Stimulated activated CD4-positive, alpha-beta T cell treated with anti-CD3 and anti-CD28 coated beads, TNF-alpha, amount 100 ng/mL, for 24 hours (primary cell): Measurements from ENCODE around the gene KRT39.
"Not testable (repeated sequence)": the region's sequence is repeated elsewhere in the genome, so short reads cannot be mapped to it uniquely, and the experiment has no call there.

Source experiments
- DNase-seq, 3 experiments: peaks; one replicate each; pipeline ENCODE4 v3.0.0-alpha.2; 2020; ENCODE audit warnings: low read depth in 3 of 3

Gene KRT39

DNA sequence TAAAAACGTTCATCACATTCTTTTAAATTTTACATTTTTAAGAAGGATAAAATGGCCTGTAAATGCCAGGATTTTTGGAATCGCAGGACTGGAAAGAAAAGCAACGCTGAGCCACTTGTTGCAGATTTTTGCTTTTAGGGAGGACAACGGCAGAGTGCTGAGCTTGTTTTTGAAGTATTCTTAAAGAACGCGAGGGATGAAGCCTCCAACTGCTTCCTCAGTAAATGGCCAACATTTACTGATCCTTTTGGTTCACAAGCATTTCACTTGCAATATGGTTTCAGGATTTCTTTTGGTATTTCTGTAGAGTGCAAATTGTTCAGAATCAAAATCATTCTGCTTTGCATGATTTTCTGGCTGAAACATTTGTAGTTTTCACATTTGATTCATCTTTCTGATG, 26.5 kb downstream of the KRT39 start:
- no peak for DNase-seq

GRCh38 chr17:40938981-40939380, 27.8 kb downstream of the KRT39 start:
- no peak for DNase-seq

DNA sequence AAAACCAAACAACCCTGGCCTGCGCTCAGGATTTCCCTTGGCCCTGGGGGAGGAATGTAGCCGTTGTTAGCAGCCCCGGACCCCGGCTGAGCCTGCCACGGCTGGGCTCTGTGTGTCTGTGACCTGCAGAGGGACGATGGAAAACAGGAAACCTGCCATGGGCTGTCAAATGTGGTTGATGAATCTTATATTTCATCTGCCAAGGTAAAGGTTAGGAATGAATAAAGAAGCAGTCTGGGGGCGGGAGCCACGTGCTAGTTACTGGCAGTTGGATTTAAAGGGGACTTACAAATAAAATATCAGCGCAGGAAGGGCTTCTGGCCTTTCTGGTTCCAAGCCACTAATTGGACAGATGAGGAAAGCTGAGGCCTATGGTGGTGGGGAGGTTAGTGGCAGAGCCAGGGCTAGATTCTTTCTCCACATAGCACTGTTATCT, 29.3 kb downstream of the KRT39 start, which contains the start of gene KRT23:
TSS of gene KRT23 (minus strand) at position 263 of the 436 bp plus-strand sequence. CDS start 1,043 bp downstream, outside the sequence.
- no peak for DNase-seq

GRCh38 chr17:40936976-40937375, 29.8 kb downstream of the KRT39 start:
- DNase-seq, result no peak

DNA sequence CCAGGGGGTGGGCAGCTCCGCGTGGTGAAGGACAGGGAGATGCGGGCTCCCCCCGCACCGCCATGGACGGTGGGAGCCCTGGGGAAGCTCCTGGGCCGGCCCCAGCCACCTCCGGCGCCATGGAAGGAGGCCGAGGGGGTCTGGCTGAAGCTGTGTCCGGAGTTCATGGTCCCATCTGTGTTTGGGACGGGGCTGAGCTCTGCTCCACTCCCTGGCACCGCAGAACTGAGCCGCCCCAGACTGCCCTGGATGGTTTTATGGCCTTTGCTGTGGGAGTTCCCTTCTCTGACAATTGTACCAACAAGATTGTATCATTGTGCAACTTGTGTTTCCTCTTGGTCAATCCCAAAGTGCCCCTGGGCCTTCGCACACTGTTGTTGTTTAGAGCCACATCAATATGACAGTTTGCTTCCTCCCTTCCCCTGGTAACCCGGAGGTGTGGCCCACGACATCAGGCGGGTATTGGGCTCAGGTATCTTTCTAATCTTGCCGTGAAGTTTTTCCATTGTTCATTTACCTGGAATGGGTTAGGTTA, 30.2 kb downstream of the KRT39 start:
- no peak for DNase-seq

DNA sequence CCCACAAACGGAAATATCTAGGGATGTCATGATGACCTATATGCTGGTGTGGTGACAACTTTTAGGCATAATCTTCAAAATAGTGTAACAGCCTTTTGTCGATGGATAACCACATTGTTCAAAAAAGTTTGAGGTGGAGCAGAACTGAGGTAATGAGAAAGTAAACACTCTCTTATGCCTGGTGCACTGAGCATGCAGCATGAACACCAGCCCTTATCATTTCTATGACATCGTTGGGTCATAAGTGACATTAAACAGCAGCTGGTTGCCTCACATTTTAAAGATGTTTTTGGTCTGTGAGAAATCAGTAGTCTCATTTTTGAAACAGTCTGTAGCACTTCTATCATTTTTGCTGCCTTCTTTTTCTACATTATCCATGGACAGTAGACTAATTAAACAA, 31.1 kb downstream of the KRT39 start:
- no peak for DNase-seq

- DNase-seq, result no peak
Observed at GRCh38 chr17:40932608-40933007, 34.1 kb downstream of the KRT39 start.

GRCh38 chr17:40931311-40931710, 35.4 kb downstream of the KRT39 start:
- no peak for DNase-seq

DNA sequence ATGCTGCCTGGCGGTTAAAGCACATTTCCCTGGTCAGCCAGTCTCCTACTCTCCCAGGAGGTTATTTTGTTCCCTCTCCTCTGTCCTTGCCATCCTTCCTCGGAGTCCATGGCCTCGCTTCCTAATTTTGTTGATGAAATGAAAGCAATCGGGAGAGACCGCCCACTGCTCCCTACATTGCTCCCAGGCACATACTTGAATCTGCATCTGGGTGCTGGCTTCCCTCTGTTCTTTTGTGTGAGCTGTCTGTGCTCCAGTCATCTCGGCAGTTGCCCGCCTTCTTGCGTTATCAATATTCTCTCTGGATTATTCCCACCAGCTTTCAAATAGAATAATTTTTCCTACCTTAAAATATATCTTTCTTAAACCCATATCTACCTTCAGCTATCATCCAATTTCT, 40.4 kb downstream of the KRT39 start:
- no peak for DNase-seq

GRCh38 chr17:40922239-40922638, 44.5 kb downstream of the KRT39 start:
- DNase-seq, result no peak

GRCh38 chr17:40921026-40921425, 45.7 kb downstream of the KRT39 start:
- DNase-seq, result no peak

- DNase-seq, result not testable (repeated sequence)
Observed at GRCh38 chr17:40917116-40917515, 49.6 kb downstream of the KRT39 start.

DNA sequence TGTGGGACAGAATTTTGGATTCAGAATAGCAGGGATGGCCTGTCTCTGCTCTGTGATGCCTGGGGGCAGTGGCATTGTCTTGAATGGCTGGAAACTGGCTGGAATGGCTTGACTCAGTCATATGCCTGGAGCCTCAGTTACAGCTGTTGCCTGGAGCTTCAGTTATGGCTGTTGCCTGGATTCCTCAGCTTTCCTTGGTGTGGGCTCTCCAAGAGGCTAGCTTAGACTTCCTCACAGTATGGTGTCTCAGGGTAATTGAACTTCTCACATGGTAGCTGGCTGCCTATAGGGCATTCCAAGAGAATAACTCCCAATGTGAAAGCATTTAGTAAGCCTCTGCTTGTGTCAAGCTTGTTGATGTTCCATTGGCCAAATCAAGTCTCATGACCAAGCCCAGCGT, 50.4 kb downstream of the KRT39 start:
- no peak for DNase-seq

- no peak for DNase-seq
Observed at GRCh38 chr17:40915721-40916256, 51.0 kb downstream of the KRT39 start.

GRCh38 chr17:40915199-40915661, 51.5 kb downstream of the KRT39 start:
- no peak for DNase-seq

- DNase-seq, result no peak
Observed at GRCh38 chr17:40914075-40914855, 52.5 kb downstream of the KRT39 start.

DNA sequence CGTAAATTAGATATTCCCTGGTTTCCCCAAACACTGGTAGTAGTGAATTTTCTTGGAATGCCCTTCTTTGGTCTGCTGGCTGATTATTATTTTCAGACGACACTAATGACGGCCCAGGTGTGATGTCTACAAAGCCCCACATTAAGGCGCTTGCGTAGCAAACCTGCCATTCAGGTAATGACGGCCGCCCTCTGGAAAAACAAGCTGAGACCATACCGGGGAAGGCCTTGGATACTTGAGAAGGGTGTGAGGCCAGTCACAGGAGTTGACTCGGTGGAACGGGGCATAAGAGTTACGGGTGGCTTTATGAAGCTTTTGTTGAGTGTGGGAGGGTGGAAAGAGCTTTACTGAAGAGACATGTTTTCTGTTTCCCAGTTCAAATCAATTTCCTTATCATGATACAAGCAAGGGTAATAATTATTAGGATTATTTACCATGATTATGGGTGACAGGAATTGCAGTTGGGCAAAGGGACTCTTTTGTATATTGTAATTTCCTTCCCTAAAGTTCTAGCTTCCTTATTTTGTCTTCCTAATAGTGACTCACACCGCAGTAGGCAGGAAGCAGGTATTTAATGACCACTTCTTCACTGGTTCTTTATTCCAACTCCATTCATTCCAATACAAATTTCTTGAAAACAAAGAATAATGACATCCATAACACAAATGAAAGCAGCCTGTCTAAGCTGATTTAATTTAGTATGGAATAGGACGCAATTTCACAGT, 54.1 kb downstream of the KRT39 start:
- DNase-seq, result no peak

DNA sequence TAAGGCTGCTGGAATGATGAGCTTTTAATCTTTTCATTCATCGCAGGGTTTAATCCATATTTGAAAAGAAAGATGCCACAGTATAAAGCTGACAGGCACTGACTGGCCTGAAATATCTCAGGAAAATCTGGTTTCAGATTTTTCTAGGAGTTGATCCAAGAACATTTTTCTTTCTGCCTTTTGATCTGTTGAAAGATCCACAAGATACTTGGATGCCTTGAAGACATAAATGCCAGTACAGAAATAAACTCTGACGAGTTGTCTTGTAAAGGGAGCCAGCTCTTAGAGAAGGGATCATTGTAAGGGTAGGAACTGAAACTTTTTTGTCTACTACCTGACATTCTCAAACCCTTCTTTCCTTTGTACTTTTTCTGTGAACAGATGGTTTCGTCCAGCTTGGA, 56.3 kb downstream of the KRT39 start:
- no peak for DNase-seq

- no peak for DNase-seq
Observed at GRCh38 chr17:40909755-40910154, 57.0 kb downstream of the KRT39 start.

- peak; percentile 48 to 67 (median 55) for DNase-seq
Observed at GRCh38 chr17:40909351-40909750, 57.4 kb downstream of the KRT39 start.
